Activated T-cell treated with anti-CD3 and anti-CD28 coated beads, Interleukin-2, amount 50 U/mL, for 1 hour (primary cell): ENCODE measurements around the gene INPP5K.
"Not testable (repeated sequence)": the region's sequence is repeated elsewhere in the genome, so short reads cannot be mapped to it uniquely, and the experiment has no call there.

Experiments
- DNase-seq: peaks from one replicate; pipeline ENCODE4 v3.0.0-alpha.2; 2020

The INPP5K gene

GRCh38 chr17:1461198-1461944, 55.0 kb downstream of the INPP5K start:
- no peak for DNase-seq

GRCh38 chr17:1460233-1460632, 56.2 kb downstream of the INPP5K start:
- DNase-seq = no peak

- peak; percentile 99 for DNase-seq
These were observed 60.4 kb downstream of the INPP5K start, which contains the start of gene CRK for GRCh38 chr17:1455797-1456599. Gene CRK, minus strand, starts transcription at chr17:1456232. Its CDS starts 115 bp downstream, at chr17:1456117.

GRCh38 chr17:1455291-1455796, 61.1 kb downstream of the INPP5K start:
- no peak for DNase-seq

- DNase-seq = no peak
These were observed 61.9 kb downstream of the INPP5K start for GRCh38 chr17:1454541-1454940.

- not testable (repeated sequence) for DNase-seq
These were observed 62.7 kb downstream of the INPP5K start for GRCh38 chr17:1453694-1454093.

GRCh38 chr17:1452836-1453235, 63.6 kb downstream of the INPP5K start:
- DNase-seq = no peak

GRCh38 chr17:1450261-1450660, 66.2 kb downstream of the INPP5K start:
- DNase-seq = not testable (repeated sequence)

- no peak for DNase-seq
These were observed 66.9 kb downstream of the INPP5K start for GRCh38 chr17:1449412-1449967.

- no peak for DNase-seq
These were observed 69.4 kb downstream of the INPP5K start for GRCh38 chr17:1447052-1447451.

- DNase-seq = no peak
These were observed 70.2 kb downstream of the INPP5K start for GRCh38 chr17:1446201-1446600.

- not testable (repeated sequence) for DNase-seq
These were observed 70.7 kb downstream of the INPP5K start for GRCh38 chr17:1445695-1446094.
